ENCODE data around the gene MRPS6. TPM values are rescaled to one million over a fixed set of nuclear protein-coding genes. Genes with fewer than 3 reads are reported as not detected.

Gene MRPS6
- total and polyA plus RNA-seq, 2 of the 4 experiments (the other 2 are of a cell fraction), result 7.5 to 35.1 TPM

- Histone ChIP-seq H2AFZ (replicated peaks; ENCODE audit: low read length, poor library complexity) (no peak overlapping the region), H2BK20ac (ENCODE audit: low read depth, low read length) (no peak overlapping the region), H3K79me1 (ENCODE audit: low read depth in 1 of 2, low read length in 2 of 2) (no peaks in the 10 kb centered on the region), H3K4me3 (ENCODE audit: insufficient read depth, low read depth, low read length) (no peak overlapping the region), H2BK120ac (ENCODE audit: low read depth, low read length) (no peak overlapping the region), H4K91ac (ENCODE audit: insufficient read depth, low read depth, low read length) (no peak overlapping the region), H2BK15ac (ENCODE audit: low read depth, low read length) (no peak overlapping the region), H2AK5ac (ENCODE audit: low read depth, low read length) (no peak overlapping the region), H3K9me1 (ENCODE audit: insufficient read depth, low read length) (no peaks in the 10 kb centered on the region), H3K4me1 (ENCODE audit: control insufficient read depth, insufficient read depth, low read length) (no peaks in the 10 kb centered on the region), H3K27ac (ENCODE audit: insufficient read depth, low read length) (no peak overlapping the region), H3K18ac (ENCODE audit: low read depth, low read length) (no peak overlapping the region), H3K9ac (ENCODE audit: low read depth, low read length) (no peak overlapping the region), H3K14ac (replicated peaks; ENCODE audit: low read depth, low read length) (no peak overlapping the region), H3K4ac (ENCODE audit: low read depth, low read length) (no peak overlapping the region), H3K56ac (ENCODE audit: extremely low read depth, insufficient read depth, low read length) (no peak overlapping the region), H3K36me3 (ENCODE audit: control insufficient read depth, insufficient read depth, low read length) (no peaks in the 10 kb centered on the region), H3K4me2 (ENCODE audit: low read depth, low read length) (no peak overlapping the region), H4K20me1 (ENCODE audit: insufficient read depth, low read length) (no peaks in the 10 kb centered on the region), H4K8ac (ENCODE audit: low read depth in 2 of 2, low read length in 2 of 2) (no peak overlapping the region), H2AK9ac (replicated peaks; ENCODE audit: low read depth, low read length, poor library complexity) (no peak overlapping the region), H3K9me3 (ENCODE audit: control insufficient read depth, insufficient read depth, low read length) (no peaks in the 10 kb centered on the region), H3K27me3 (ENCODE audit: control insufficient read depth, insufficient read depth, low read length) (peaks cover 12% of the 10 kb centered on the region; the same call in 1 of the 2 replicates), H3K23ac (ENCODE audit: low read depth, low read length) (no peak overlapping the region), H4K5ac (ENCODE audit: low read depth, low read length) (no peak overlapping the region), H2BK5ac (ENCODE audit: low read depth, low read length, poor library complexity, severe bottlenecking) (no peak overlapping the region)
- TF ChIP-seq SMC3 (IDR thresholded peaks at IDR 0.05; ENCODE audit: low read depth, low read length), result no peak
- TF ChIP-seq CTCF (conservative IDR thresholded peaks at IDR 0.05; ENCODE audit: low read depth, low read length), result no peak
- no peak for TF ChIP-seq CHD1 (IDR thresholded peaks at IDR 0.05; ENCODE audit: low read depth, low read length)
- TF ChIP-seq, protein P1, sequence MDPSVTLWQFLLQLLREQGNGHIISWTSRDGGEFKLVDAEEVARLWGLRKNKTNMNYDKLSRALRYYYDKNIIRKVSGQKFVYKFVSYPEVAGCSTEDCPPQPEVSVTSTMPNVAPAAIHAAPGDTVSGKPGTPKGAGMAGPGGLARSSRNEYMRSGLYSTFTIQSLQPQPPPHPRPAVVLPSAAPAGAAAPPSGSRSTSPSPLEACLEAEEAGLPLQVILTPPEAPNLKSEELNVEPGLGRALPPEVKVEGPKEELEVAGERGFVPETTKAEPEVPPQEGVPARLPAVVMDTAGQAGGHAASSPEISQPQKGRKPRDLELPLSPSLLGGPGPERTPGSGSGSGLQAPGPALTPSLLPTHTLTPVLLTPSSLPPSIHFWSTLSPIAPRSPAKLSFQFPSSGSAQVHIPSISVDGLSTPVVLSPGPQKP (IDR thresholded peaks at IDR 0.05; ENCODE audit: borderline replicate concordance, low read depth, low read length), result no peak
- TF ChIP-seq RCOR1 (IDR thresholded peaks at IDR 0.05; ENCODE audit: insufficient replicate concordance, low read length), result no peak
- TF ChIP-seq RFX5 (IDR thresholded peaks at IDR 0.05; ENCODE audit: low read depth, low read length), result no peak
- TF ChIP-seq MAZ (IDR thresholded peaks at IDR 0.05; ENCODE audit: borderline replicate concordance, low read depth, low read length), result no peak
- no peak for TF ChIP-seq BHLHE40 (IDR thresholded peaks at IDR 0.05; ENCODE audit: low read depth, low read length)
- TF ChIP-seq USF2 (IDR thresholded peaks at IDR 0.05; ENCODE audit: low read depth, low read length), result no peak
- TF ChIP-seq POLR2A (IDR thresholded peaks at IDR 0.05; ENCODE audit: low read depth, low read length), result no peak
- TF ChIP-seq NFE2L2 (IDR thresholded peaks at IDR 0.05; ENCODE audit: low read depth, low read length), result no peak
- ATAC-seq (ENCODE audit: low read depth) (no peak), DNase-seq (no peak)
- BruUV-seq (replicated peaks), result no TSS peak
- CTCF ChIA-PET, result interaction anchor here (1.4 kb wide), 1 partner anchor 17 kb away, joined by 4 read pairs; no protein-coding TSS in a partner anchor
- intact Hi-C loops (cut with micrococcal nuclease), result no loop called here
- POLR2A ChIA-PET (ENCODE audit: unreplicated experiment), result no interaction called here
- in situ Hi-C loops (cut with MboI; ENCODE audit: low sequenced_read_pairs), result no loop called here
- dilution Hi-C loops (cut with HindIII; ENCODE audit: low sequenced_read_pairs, unreplicated experiment), result no loop called here
- WGBS, 2 experiments (ENCODE audit: extremely low coverage in 2 of 2, insufficient read length in 1 of 2), result 94% methylated on average over 2 of the region's 5 CpGs; no CpG with 5 or more reads in 1 of the 2 experiments
Observed at GRCh38 chr21:34184232-34184631, 110.9 kb downstream of the MRPS6 start.
